ENCODE data around the gene MED9.

DNA sequence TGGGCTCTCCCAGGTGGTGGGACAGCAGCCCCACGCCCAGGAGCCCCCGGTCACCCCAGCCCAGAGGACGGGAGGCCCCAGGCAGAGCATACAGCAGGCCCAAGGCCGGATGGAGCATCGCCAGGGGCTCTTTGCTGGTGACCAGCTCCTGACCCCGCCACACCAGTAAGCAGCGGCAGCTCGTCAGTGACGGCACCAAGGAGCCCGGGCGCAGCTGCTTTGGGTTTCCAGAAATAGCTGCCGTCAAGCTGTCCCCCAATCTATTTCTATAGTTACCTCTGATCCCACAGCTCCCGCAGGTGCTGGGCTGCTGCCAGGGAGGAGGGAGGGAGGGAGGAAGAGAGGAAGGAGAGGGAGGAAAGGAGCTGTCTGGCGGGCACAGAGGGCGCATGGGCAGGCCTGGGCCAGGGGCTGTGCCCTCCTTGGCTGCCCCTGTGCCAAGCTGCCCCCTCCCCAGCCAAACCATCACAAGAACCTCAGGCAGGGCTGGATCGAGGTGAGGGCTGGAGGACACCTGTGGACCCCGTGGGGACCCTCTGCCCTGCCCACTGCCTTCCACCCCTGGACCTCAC lies 30.2 kb downstream of the MED9 start:
- TF ChIP-seq POLR2AphosphoS5 (IDR thresholded peaks at IDR 0.05; ENCODE audit: low read depth, low read length) (no peak), FOXM1 (IDR thresholded peaks at IDR 0.05; ENCODE audit: low read depth) (no peak), SIN3A (IDR thresholded peaks at IDR 0.05; ENCODE audit: borderline replicate concordance, low read depth, low read length) (no peak), TEAD4 (IDR thresholded peaks at IDR 0.05; ENCODE audit: borderline replicate concordance, insufficient read depth) (no peak), GABPA (IDR thresholded peaks at IDR 0.05; ENCODE audit: low read depth) (no peak), RXRA (IDR thresholded peaks at IDR 0.05; ENCODE audit: borderline replicate concordance, low read depth) (no peak), NFIC (IDR thresholded peaks at IDR 0.05; ENCODE audit: borderline replicate concordance) (no peak), SMC3 (IDR thresholded peaks at IDR 0.05; ENCODE audit: low read depth, low read length) (no peak), CHD2 (IDR thresholded peaks at IDR 0.05; ENCODE audit: low read length, partially characterized antibody) (no peak)
- TF ChIP-seq, protein P1, sequence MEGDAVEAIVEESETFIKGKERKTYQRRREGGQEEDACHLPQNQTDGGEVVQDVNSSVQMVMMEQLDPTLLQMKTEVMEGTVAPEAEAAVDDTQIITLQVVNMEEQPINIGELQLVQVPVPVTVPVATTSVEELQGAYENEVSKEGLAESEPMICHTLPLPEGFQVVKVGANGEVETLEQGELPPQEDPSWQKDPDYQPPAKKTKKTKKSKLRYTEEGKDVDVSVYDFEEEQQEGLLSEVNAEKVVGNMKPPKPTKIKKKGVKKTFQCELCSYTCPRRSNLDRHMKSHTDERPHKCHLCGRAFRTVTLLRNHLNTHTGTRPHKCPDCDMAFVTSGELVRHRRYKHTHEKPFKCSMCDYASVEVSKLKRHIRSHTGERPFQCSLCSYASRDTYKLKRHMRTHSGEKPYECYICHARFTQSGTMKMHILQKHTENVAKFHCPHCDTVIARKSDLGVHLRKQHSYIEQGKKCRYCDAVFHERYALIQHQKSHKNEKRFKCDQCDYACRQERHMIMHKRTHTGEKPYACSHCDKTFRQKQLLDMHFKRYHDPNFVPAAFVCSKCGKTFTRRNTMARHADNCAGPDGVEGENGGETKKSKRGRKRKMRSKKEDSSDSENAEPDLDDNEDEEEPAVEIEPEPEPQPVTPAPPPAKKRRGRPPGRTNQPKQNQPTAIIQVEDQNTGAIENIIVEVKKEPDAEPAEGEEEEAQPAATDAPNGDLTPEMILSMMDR (IDR thresholded peaks at IDR 0.05): no peak
- TF ChIP-seq, protein P2, sequence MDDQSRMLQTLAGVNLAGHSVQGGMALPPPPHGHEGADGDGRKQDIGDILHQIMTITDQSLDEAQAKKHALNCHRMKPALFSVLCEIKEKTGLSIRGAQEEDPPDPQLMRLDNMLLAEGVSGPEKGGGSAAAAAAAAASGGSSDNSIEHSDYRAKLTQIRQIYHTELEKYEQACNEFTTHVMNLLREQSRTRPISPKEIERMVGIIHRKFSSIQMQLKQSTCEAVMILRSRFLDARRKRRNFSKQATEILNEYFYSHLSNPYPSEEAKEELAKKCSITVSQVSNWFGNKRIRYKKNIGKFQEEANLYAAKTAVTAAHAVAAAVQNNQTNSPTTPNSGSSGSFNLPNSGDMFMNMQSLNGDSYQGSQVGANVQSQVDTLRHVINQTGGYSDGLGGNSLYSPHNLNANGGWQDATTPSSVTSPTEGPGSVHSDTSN (IDR thresholded peaks at IDR 0.05): no peak
- TF ChIP-seq, protein P3, sequence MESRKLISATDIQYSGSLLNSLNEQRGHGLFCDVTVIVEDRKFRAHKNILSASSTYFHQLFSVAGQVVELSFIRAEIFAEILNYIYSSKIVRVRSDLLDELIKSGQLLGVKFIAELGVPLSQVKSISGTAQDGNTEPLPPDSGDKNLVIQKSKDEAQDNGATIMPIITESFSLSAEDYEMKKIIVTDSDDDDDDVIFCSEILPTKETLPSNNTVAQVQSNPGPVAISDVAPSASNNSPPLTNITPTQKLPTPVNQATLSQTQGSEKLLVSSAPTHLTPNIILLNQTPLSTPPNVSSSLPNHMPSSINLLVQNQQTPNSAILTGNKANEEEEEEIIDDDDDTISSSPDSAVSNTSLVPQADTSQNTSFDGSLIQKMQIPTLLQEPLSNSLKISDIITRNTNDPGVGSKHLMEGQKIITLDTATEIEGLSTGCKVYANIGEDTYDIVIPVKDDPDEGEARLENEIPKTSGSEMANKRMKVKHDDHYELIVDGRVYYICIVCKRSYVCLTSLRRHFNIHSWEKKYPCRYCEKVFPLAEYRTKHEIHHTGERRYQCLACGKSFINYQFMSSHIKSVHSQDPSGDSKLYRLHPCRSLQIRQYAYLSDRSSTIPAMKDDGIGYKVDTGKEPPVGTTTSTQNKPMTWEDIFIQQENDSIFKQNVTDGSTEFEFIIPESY (IDR thresholded peaks at IDR 0.05; ENCODE audit: borderline replicate concordance, low read depth): no peak
- TF ChIP-seq, protein P4, sequence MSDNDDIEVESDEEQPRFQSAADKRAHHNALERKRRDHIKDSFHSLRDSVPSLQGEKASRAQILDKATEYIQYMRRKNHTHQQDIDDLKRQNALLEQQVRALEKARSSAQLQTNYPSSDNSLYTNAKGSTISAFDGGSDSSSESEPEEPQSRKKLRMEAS (IDR thresholded peaks at IDR 0.05; ENCODE audit: low read depth): no peak
